Esophagus squamous epithelium (tissue), 5 donors: ENCODE measurements around the gene BCL7C. TPM values are rescaled to one million over a fixed set of nuclear protein-coding genes. Genes with fewer than 3 reads are reported as not detected.

Experiments used
- DNase-seq: peaks from one replicate; lab custom pipeline; 2025; lab: John Stamatoyannopoulos, UW
- H3K27ac ChIP-seq, 4 donors: fragments of 200-600 bp; sonication (generic); one replicate each; pipeline ENCODE4 v1.5.1; 2016 to 2019; ENCODE audit warnings: mild to moderate bottlenecking in 1 of 4
- H3K27me3 ChIP-seq, 4 donors: fragments of 200-600 bp; sonication (generic); 1 replicate in 3 of 4; 2 replicates in 1 of 4; pipeline versions ENCODE4 v1.5.1 to v1.6.0; 2017 to 2021; ENCODE audit warnings: antibody characterized with exemption in 1 of 4
- H3K36me3 ChIP-seq, 3 donors: fragments of 200-600 bp; sonication (generic); one replicate each; pipeline ENCODE4 v1.5.1; 2016 to 2019
- H3K4me1 ChIP-seq, 3 donors: fragments of 200-600 bp; sonication (generic); one replicate each; pipeline ENCODE4 v1.5.1; 2017 to 2019
- H3K4me3 ChIP-seq, 4 donors: fragments of 200-600 bp; sonication (generic); 1 replicate in 3 of 4; 2 replicates in 1 of 4; pipeline ENCODE4 v1.5.1; 2016 to 2019; ENCODE audit warnings: mild to moderate bottlenecking in 2 of 4, moderate library complexity in 1 of 4
- H3K9me3 ChIP-seq, 3 donors: fragments of 200-600 bp; sonication (generic); one replicate each; pipeline ENCODE4 v1.5.1; 2016 to 2019
- POLR2A ChIP-seq, 4 donors: fragments of 450-650 bp; IDR thresholded peaks; one replicate each; pipeline ENCODE4 v1.6.1; 2017; ENCODE audit warnings: antibody characterized with exemption in 4 of 4, mild to moderate bottlenecking in 4 of 4, moderate library complexity in 3 of 4
- WGBS, 2 donors: methylation state at CpG; one replicate each; pipeline ENCODE4 v1.1.5; 2018; 5-methylcytosine and 5-hydroxymethylcytosine counted together
- intact Hi-C: fragments of 100-400 bp; cut with DNase I; formaldehyde crosslinking; loops from one replicate; pipeline ENCODE4 v1.15.0; 2022
- total RNA-seq, 4 donors: library from RNA; depleted of rRNA; stranded (reverse); fragments of >200 nt; gene quantifications; one replicate each; pipeline ENCODE4 v1.1.0, GENCODE V29; 2016
- TF ChIP-seq, protein P1 (sequence below), 6 experiments: fragments of 450-650 bp in 4 of 6; fragments of 200-600 bp in 2 of 6; sonication (generic) in 2 of 6; IDR thresholded peaks; one replicate each; pipeline ENCODE4 v1.5.1; 2016 to 2019; ENCODE audit warnings: antibody characterized with exemption in 6 of 6, mild to moderate bottlenecking in 4 of 6, moderate library complexity in 4 of 6
- donor health status: DM: yes; HTN: yes; CAD: no.

BCL7C gene
- total RNA-seq, 4 donors from 2014 or later, result 16.2 to 41.4 (median 25.8) TPM

DNA sequence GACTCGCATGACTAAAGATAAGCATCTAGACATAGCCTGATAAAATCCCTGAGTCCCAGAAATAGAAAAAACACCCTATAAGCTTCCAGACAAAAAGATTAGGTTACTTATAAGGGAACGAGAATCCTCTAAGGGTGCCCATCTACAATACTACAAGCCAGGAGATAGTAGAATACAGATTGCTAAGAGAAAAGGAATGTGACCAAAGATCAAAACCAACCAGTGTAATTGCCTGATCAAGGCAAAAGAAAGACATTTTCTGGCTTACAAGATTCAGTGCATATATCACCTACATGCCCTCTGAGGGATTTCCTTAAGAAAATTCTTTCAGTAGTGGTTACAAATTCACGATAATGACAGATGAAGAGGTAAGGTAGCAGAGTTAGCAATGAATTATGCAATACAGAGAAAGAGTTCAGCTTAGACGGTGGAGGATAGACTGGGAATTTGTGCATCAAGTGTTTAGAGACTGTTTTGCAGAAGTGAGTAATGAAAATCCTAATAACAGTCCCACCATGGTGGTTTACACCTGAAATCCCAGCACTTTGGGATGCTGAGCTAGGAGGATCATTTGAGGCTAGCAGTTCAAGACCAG is 35.0 kb downstream of the BCL7C start:
- no peak for DNase-seq
- WGBS, 2 donors, result 76 to 87% methylated on average over 4 of the region's 4 CpGs
- no peaks in the 10 kb centered on the region for H3K36me3 ChIP-seq
- TF ChIP-seq POLR2A (IDR thresholded peaks at IDR 0.05), result no peak
- TF ChIP-seq, protein P1, sequence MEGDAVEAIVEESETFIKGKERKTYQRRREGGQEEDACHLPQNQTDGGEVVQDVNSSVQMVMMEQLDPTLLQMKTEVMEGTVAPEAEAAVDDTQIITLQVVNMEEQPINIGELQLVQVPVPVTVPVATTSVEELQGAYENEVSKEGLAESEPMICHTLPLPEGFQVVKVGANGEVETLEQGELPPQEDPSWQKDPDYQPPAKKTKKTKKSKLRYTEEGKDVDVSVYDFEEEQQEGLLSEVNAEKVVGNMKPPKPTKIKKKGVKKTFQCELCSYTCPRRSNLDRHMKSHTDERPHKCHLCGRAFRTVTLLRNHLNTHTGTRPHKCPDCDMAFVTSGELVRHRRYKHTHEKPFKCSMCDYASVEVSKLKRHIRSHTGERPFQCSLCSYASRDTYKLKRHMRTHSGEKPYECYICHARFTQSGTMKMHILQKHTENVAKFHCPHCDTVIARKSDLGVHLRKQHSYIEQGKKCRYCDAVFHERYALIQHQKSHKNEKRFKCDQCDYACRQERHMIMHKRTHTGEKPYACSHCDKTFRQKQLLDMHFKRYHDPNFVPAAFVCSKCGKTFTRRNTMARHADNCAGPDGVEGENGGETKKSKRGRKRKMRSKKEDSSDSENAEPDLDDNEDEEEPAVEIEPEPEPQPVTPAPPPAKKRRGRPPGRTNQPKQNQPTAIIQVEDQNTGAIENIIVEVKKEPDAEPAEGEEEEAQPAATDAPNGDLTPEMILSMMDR (IDR thresholded peaks at IDR 0.05), result no peak
- no peaks in the 10 kb centered on the region for H3K9me3 ChIP-seq
- H3K4me1 ChIP-seq, result peaks cover 0 to 8% (median 0%) of the 10 kb centered on the region in 3 donors
- no peak overlapping the region for H3K4me3 ChIP-seq
- no peak overlapping the region for H3K27ac ChIP-seq
- intact Hi-C loops, result no loop called here
- no peaks in the 10 kb centered on the region for H3K27me3 ChIP-seq

GRCh38 chr16:30858111-30858495 is 35.8 kb downstream of the BCL7C start:
- peaks cover 0 to 8% (median 0%) of the 10 kb centered on the region in 3 donors for H3K4me1 ChIP-seq
- no peak for TF ChIP-seq POLR2A (IDR thresholded peaks at IDR 0.05)
- TF ChIP-seq, protein P1 (IDR thresholded peaks at IDR 0.05), result no peak
- H3K9me3 ChIP-seq, result no peaks in the 10 kb centered on the region
- intact Hi-C loops, result no loop called here
- H3K27me3 ChIP-seq, result no peaks in the 10 kb centered on the region
- H3K36me3 ChIP-seq, result no peaks in the 10 kb centered on the region
- no peak overlapping the region for H3K4me3 ChIP-seq
- 91 to 93% methylated on average over 2 to 3 of the region's 3 CpGs for WGBS, 2 donors
- no peak for DNase-seq
- no peak overlapping the region for H3K27ac ChIP-seq

DNA sequence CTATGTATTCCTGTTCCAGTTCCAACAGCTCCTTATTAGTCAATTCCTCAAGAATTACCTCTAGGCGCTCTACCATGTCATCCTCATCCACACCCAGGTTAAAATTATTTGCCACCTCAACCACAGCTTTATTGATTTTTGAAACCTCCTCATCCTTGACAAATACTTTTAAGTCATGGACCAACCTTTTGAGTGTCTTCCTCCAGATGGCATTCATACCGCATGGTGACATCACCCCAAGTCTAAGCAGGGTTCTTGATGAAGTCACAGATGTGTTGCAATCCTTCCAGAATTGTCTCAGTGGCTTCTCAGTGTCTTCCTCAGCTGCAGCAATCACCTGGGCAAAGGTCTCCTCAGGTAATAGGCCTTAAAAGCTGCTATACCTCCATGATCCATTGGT is 40.1 kb downstream of the BCL7C start:
- TF ChIP-seq, protein P1 (IDR thresholded peaks at IDR 0.05), result no peak
- TF ChIP-seq POLR2A (IDR thresholded peaks at IDR 0.05), result no peak
- no peak overlapping the region for H3K27ac ChIP-seq
- no peaks in the 10 kb centered on the region for H3K27me3 ChIP-seq
- no peaks in the 10 kb centered on the region for H3K9me3 ChIP-seq
- 58 to 73% methylated on average over 2 of the region's 2 CpGs for WGBS, 2 donors
- peaks cover 0 to 8% (median 0%) of the 10 kb centered on the region in 3 donors for H3K4me1 ChIP-seq
- DNase-seq, result no peak
- intact Hi-C loops, result no loop called here
- peaks cover 0 to 6% (median 0%) of the 10 kb centered on the region in 3 donors for H3K36me3 ChIP-seq
- H3K4me3 ChIP-seq, result no peak overlapping the region

DNA sequence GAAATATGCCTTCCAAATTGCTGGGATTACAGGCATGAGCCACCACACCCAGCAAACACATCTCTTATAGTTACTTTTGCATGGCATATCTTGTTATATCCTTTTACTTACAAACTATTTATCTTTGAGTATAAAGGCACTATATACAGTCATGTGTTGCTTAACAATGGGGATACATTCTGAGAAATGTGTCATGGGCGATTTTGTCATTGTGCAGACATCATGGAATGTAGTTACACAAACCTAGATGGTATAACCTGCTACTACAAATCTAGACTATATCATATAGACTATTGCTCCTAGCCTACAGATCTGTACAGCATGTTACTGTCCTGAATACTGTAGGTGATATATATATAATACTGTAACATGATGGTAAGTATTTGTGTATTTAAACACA is 43.6 kb downstream of the BCL7C start:
- intact Hi-C loops, result no loop called here
- no peaks in the 10 kb centered on the region for H3K27me3 ChIP-seq
- H3K9me3 ChIP-seq, result no peaks in the 10 kb centered on the region
- H3K4me3 ChIP-seq, result no peak overlapping the region
- H3K36me3 ChIP-seq, result peaks cover 0 to 6% (median 0%) of the 10 kb centered on the region in 3 donors
- WGBS, 2 donors, result 40 to 55% methylated on average over 1 of the region's 1 CpG
- no peak overlapping the region for H3K27ac ChIP-seq
- H3K4me1 ChIP-seq, result peaks cover under 1 to 3% (median 2%) of the 10 kb centered on the region in 3 donors
- no peak for DNase-seq
- TF ChIP-seq, protein P1 (IDR thresholded peaks at IDR 0.05), result no peak
- no peak for TF ChIP-seq POLR2A (IDR thresholded peaks at IDR 0.05)

DNA sequence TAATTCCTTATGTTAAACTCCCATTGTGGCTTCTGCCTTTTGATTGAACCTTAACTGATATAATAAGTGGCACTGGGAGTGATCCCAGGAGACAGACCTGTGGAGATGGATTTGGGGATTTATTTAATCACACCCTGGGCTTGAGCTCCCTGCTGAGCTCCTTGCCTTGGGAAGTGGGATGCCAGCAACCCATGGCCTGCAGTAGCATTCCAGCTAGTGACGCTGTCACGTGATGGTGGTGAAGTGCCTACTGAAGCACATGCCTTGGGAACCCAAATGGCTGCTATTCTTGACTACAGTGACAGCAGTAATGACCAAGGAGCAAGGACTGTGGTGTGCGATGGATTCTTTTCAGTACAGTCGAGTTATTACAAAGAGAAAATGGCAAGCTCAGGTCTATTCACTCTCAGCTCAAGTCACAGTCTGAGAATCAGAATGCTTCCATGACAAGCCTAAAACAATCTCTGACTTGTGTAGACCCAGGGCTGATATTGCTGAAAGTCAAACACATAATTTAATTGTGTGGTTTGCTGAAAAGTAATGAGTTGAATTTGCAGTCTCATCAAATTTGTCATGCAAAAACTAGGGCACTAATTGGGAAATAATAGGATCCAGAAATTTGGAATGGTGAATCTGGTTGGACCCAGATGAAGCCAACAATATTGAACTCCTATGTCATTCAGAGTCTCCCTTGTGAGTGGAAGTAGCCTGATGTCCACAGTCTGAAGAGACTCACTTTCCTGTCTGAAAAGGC is 47.1 kb downstream of the BCL7C start:
- Histone ChIP-seq H3K27me3 (no peaks in the 10 kb centered on the region), H3K4me3 (no peak overlapping the region), H3K4me1 (peaks cover 6 to 8% (median 7%) of the 10 kb centered on the region in 3 donors), H3K27ac (no peak overlapping the region), H3K36me3 (peaks cover 0 to 4% (median 0%) of the 10 kb centered on the region in 3 donors), H3K9me3 (no peaks in the 10 kb centered on the region)
- no peak for TF ChIP-seq POLR2A (IDR thresholded peaks at IDR 0.05)
- TF ChIP-seq, protein P1 (IDR thresholded peaks at IDR 0.05), result no peak
- WGBS, 2 donors, result 93% methylated on average over 2 to 4 of the region's 4 CpGs
- intact Hi-C loops, result no loop called here
- DNase-seq, result no peak
